Fibroblast of lung (primary cell): ENCODE data around the gene AGRN. TPM values are rescaled to one million over a fixed set of nuclear protein-coding genes. Genes with fewer than 3 reads are reported as not detected.
"Not testable (repeated sequence)": the region's sequence is repeated elsewhere in the genome, so short reads cannot be mapped to it uniquely, and the experiment has no call there.

Experiments
- DNase-seq, 2 donors: peaks; one replicate each; pipeline versions ENCODE4 v3.0.0 to v3.0.0-alpha.2; 2010; ENCODE audit warnings: low read depth in 2 of 2
- H2AFZ ChIP-seq: 2 replicates; pipeline ENCODE4 v1.5.1; 2012; ENCODE audit warnings: low read length, control low read depth, inconsistent platforms
- H3K27ac ChIP-seq: 2 replicates; pipeline ENCODE4 v1.5.1; 2011; ENCODE audit warnings: low read length, control low read depth; ENCODE audit not compliant: insufficient read depth
- H3K27me3 ChIP-seq: 2 replicates; pipeline ENCODE4 v1.5.1; 2011; ENCODE audit warnings: mild to moderate bottlenecking, low read length; ENCODE audit not compliant: control insufficient read depth, insufficient read depth
- H3K36me3 ChIP-seq: 2 replicates; pipeline ENCODE4 v1.5.1; 2011; ENCODE audit warnings: low read length; ENCODE audit not compliant: control insufficient read depth, insufficient read depth
- H3K4me1 ChIP-seq: 2 replicates; pipeline ENCODE4 v1.5.1; 2011; ENCODE audit warnings: low read length; ENCODE audit not compliant: control insufficient read depth, insufficient read depth; ENCODE audit errors: extremely low read depth
- H3K4me2 ChIP-seq: 2 replicates; pipeline ENCODE4 v1.5.1; 2011; ENCODE audit warnings: low read length, control low read depth; ENCODE audit not compliant: insufficient read depth; ENCODE audit errors: extremely low read depth
- H3K4me3 ChIP-seq, 4 experiments: fragments of 200-600 bp in 1 of 4; sonication (generic) in 1 of 4; replicated peaks in 1 of 4; 2 replicates each; pipeline ENCODE4 v1.5.1; 2011 to 2016; ENCODE audit warnings: low read length in 4 of 4, low read depth in 3 of 4, mild to moderate bottlenecking in 3 of 4, control low read depth in 2 of 4, inconsistent platforms in 1 of 4, mixed read lengths in 1 of 4; ENCODE audit not compliant: insufficient read depth in 1 of 4; ENCODE audit errors: control extremely low read depth in 1 of 4
- H3K79me2 ChIP-seq: 2 replicates; pipeline ENCODE4 v1.5.1; 2012; ENCODE audit warnings: mild to moderate bottlenecking, low read length, inconsistent platforms; ENCODE audit not compliant: control insufficient read depth, insufficient read depth
- H3K9ac ChIP-seq: 2 replicates; pipeline ENCODE4 v1.5.1; 2011; ENCODE audit warnings: mild to moderate bottlenecking, low read length, control low read depth; ENCODE audit not compliant: insufficient read depth
- H3K9me3 ChIP-seq: 2 replicates; pipeline ENCODE4 v1.5.1; 2012; ENCODE audit warnings: low read depth, low read length; ENCODE audit not compliant: control insufficient read depth, insufficient read depth
- H4K20me1 ChIP-seq: 2 replicates; pipeline ENCODE4 v1.5.1; 2011; ENCODE audit warnings: low read length; ENCODE audit not compliant: control insufficient read depth, insufficient read depth; ENCODE audit errors: extremely low read depth
- EZH2 ChIP-seq: IDR thresholded peaks from 2 replicates; pipeline ENCODE4 v1.5.1; 2012; ENCODE audit warnings: low read length, control low read depth, mild to moderate bottlenecking; ENCODE audit errors: missing control alignments
- polyA plus RNA-seq, 2 donors: library from polyadenylated mRNA; depleted of rRNA in 1 of 2; stranded (reverse) in 1 of 2; unstranded in 1 of 2; fragments of >200 nt; gene quantifications; 2 replicates each; pipeline ENCODE4 v1.2.1, GENCODE V29; 2011 to 2012; ENCODE audit warnings: missing spikeins in 1 of 2
- total RNA-seq: library from RNA; depleted of rRNA; stranded (reverse); fragments of >200 nt; gene quantifications from 2 replicates; pipeline ENCODE4 v1.2.1, GENCODE V29; 2014
- TF ChIP-seq, protein P1 (sequence below), 2 donors: IDR thresholded peaks in 1 of 2; conservative IDR thresholded peaks in 1 of 2; 1 replicate in 1 of 2; 2 replicates in 1 of 2; pipeline ENCODE4 v1.5.1; 2011 to 2012; ENCODE audit warnings: low read length in 2 of 2, control low read depth in 1 of 2, inconsistent platforms in 1 of 2, low read depth in 1 of 2, mild to moderate bottlenecking in 1 of 2

The AGRN gene
- total and polyA plus RNA-seq, 2 donors (not counting 1 experiment from before 2014, with no cell fraction given), result 20.7 to 50.9 TPM

DNA sequence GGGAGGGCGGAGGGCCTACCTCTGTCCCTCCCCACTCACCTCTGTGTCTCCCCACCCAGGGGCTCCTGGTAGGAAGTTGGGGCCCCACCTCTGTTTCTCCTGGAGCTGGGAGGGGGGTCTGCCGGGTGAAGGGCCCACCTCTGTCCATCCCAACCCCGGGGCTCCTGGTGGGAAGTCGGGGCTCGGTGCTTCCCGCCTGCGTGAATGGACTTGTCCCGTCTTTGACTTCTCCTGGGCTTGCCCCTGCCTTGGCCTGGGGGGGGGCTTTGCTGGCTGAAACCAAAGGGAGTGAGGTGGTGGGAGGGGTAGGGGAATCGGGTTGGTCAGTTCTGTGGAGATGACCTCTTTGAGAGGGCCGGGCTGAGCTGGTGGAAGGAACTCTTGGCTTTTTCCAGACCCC lies 5.8 kb downstream of the AGRN start:
- Histone ChIP-seq H3K9ac (no peak overlapping the region), H3K27ac (no peak overlapping the region), H3K36me3 (peaks cover 9% of the 10 kb centered on the region), H3K79me2 (no peaks in the 10 kb centered on the region), H2AFZ (no peak overlapping the region), H4K20me1 (no peaks in the 10 kb centered on the region), H3K4me2 (no peak overlapping the region), H3K4me1 (peaks cover 5% of the 10 kb centered on the region), H3K9me3 (no peaks in the 10 kb centered on the region), H3K4me3 (no peak overlapping the region), H3K27me3 (no peaks in the 10 kb centered on the region)
- TF ChIP-seq, protein P1, sequence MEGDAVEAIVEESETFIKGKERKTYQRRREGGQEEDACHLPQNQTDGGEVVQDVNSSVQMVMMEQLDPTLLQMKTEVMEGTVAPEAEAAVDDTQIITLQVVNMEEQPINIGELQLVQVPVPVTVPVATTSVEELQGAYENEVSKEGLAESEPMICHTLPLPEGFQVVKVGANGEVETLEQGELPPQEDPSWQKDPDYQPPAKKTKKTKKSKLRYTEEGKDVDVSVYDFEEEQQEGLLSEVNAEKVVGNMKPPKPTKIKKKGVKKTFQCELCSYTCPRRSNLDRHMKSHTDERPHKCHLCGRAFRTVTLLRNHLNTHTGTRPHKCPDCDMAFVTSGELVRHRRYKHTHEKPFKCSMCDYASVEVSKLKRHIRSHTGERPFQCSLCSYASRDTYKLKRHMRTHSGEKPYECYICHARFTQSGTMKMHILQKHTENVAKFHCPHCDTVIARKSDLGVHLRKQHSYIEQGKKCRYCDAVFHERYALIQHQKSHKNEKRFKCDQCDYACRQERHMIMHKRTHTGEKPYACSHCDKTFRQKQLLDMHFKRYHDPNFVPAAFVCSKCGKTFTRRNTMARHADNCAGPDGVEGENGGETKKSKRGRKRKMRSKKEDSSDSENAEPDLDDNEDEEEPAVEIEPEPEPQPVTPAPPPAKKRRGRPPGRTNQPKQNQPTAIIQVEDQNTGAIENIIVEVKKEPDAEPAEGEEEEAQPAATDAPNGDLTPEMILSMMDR (conservative IDR thresholded peaks at IDR 0.05 in 1 of 2, IDR thresholded peaks at IDR 0.05 in 1 of 2; ENCODE audit: low read depth in 1 of 2, low read length in 2 of 2), result no peak
- no peak for TF ChIP-seq EZH2
- DNase-seq, result no peak

DNA sequence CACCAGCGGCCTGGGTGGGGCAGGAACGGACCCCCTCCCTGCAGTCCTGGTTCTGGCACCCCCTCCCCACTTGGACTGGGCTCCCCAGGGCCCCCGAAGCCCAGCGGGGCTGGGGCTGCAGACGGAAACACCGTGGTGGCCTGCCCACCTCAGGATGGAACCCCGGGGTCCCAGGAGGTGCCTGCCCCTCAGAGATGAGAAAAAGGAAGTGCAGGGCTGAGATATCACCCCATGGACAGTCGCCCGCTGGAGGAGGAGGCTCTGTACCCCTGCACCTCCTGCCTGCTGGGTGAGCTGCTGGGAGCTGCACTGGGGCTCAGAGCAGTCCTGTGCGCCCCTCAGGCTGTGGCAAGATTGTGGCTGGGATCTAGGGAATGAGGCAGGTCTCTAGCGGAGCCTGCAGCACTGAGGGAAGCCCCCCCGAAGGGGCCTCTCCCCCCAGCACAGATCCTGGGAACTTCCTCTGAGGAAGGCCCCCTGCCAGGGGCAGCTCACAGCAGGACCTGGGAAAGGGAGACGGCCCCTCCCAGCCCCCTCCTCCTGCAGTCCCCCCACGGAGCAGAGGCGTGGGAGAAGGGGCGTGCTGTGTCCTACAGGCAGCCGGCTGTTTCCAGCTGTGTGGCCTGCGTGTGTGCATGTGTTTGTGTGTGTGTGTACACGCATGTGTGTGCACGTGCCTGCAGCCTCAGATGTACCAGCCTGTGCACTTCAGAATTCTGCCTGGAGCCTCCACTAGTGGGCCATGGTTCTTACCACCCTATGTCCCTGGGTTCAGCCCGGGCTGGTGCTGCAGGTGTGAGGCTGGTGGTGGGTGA lies 6.9 kb downstream of the AGRN start:
- Histone ChIP-seq H3K9me3 (no peaks in the 10 kb centered on the region), H3K27ac (no peak overlapping the region), H3K36me3 (peaks cover 9% of the 10 kb centered on the region), H3K27me3 (no peaks in the 10 kb centered on the region), H4K20me1 (no peaks in the 10 kb centered on the region), H3K4me3 (no peak overlapping the region), H3K79me2 (no peaks in the 10 kb centered on the region), H3K4me1 (no peaks in the 10 kb centered on the region), H2AFZ (no peak overlapping the region), H3K4me2 (no peak overlapping the region), H3K9ac (no peak overlapping the region)
- TF ChIP-seq EZH2, result no peak
- TF ChIP-seq, protein P1 (conservative IDR thresholded peaks at IDR 0.05 in 1 of 2, IDR thresholded peaks at IDR 0.05 in 1 of 2; ENCODE audit: low read depth in 1 of 2, low read length in 2 of 2), result no peak
- no peak for DNase-seq

DNA sequence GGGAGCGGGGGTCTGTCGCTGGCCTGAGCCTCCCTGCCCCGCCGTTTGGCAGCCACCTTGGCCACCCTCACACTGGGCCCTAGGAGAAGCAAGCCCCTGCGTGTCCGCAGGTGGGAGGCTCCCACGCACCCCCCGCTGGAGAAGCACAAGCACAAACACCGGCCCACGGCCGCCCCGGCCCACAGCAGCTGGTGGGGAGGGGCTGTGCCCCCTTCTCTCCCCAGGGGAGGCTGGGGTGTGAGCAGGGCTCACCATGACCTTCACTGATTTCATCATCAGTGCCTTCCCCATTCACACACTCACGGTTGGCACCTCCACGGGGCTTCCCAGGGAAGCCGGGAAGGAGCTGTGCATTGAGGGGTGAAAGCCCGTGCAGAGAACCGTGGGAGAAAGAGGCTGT lies 7.9 kb downstream of the AGRN start:
- Histone ChIP-seq H4K20me1 (peaks cover 1% of the 10 kb centered on the region), H3K79me2 (no peaks in the 10 kb centered on the region), H3K4me1 (no peaks in the 10 kb centered on the region)

DNA sequence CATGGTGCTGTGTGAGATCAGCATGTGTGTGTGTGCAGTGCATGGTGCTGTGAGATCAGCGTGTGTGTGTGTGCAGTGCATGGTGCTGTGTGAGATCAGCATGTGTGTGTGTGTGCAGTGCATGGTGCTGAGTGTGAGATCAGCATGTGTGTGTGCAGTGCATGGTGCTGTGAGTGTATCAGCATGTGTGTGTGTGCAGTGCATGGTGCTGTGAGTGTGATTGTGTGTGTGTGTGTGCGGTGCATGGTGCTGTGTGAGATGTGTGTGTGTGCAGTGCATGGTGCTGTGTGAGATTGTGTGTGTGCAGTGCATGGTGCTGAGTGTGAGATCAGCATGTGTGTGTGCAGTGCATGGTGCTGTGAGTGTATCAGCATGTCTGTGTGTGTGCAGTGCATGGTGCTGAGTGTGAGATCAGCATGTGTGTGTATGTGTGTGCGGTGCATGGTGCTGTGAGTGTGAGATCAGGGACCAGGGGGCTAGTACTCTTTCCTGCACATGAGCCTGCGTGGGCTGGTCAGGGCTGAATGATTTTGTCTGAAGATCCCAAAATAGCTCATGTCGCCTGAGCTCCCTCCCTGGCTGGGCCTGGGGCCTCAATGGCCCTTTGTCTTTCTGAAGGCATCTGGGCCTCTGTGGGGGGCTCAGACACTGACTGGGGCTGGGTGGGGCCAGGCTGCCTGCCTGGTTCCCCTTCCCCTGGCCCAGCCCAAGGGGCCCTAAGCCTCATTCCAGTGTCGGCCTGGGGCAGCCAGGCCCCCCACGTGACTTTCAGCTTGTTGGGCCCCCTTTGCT lies 11.1 kb downstream of the AGRN start:
- not testable (repeated sequence) for H3K4me3 ChIP-seq, DNase-seq, H3K4me2 ChIP-seq, H3K4me1 ChIP-seq, H3K9me3 ChIP-seq, H3K9ac ChIP-seq, H3K27ac ChIP-seq, H4K20me1 ChIP-seq, H2AFZ ChIP-seq, H3K27me3 ChIP-seq, H3K79me2 ChIP-seq, H3K36me3 ChIP-seq

More for the DNA sequence above, 7.9 kb downstream of the AGRN start:
- Histone ChIP-seq H3K27me3 (no peaks in the 10 kb centered on the region), H3K9me3 (no peaks in the 10 kb centered on the region), H3K36me3 (peaks cover 3% of the 10 kb centered on the region), H3K9ac (no peak overlapping the region), H2AFZ (no peak overlapping the region), H3K4me2 (no peak overlapping the region), H3K4me3 (no peak overlapping the region), H3K27ac (no peak overlapping the region)
- TF ChIP-seq, protein P1 (conservative IDR thresholded peaks at IDR 0.05 in 1 of 2, IDR thresholded peaks at IDR 0.05 in 1 of 2; ENCODE audit: low read depth in 1 of 2, low read length in 2 of 2), result no peak
- TF ChIP-seq EZH2, result no peak
- no peak for DNase-seq
